SK-N-SH treated with all-trans-retinoic acid at 6 μM for 48 hours (cell line): ENCODE measurements around the gene FAM117A.

ENCODE experiments used
- ATAC-seq: fragments of 200-7000 bp; cut with Tn5 transposase; 3 replicates; pipeline ENCODE4 v1.9.1; 2020; ENCODE audit warnings: mild to moderate bottlenecking, moderate library complexity
- ARNTL ChIP-seq: fragments of 450-650 bp; formaldehyde crosslinking; IDR thresholded peaks from 2 replicates; pipeline ENCODE4 v1.5.0; 2020; ENCODE audit warnings: low read depth, mild to moderate bottlenecking, moderate library complexity, borderline replicate concordance
- BACH2 ChIP-seq: fragments of 250-450 bp; sonication (Bioruptor Pico); IDR thresholded peaks from 2 replicates; pipeline ENCODE4 v1.9.0; 2021; ENCODE audit warnings: mild to moderate bottlenecking, borderline replicate concordance
- CREB5 ChIP-seq: fragments of 250-450 bp; sonication (Bioruptor Pico); IDR thresholded peaks from 2 replicates; pipeline ENCODE4 v1.5.1; 2020; ENCODE audit warnings: low read depth, mild to moderate bottlenecking, moderate library complexity
- CSDC2 ChIP-seq: fragments of 250-450 bp; sonication (Bioruptor Pico); IDR thresholded peaks from 2 replicates; pipeline ENCODE4 v1.5.0; 2020; ENCODE audit warnings: mild to moderate bottlenecking, moderate library complexity
- ESRRG ChIP-seq: fragments of 250-450 bp; sonication (Bioruptor Pico); IDR thresholded peaks from 2 replicates; pipeline ENCODE4 v1.6.1; 2021; ENCODE audit warnings: mild to moderate bottlenecking
- GLIS3 ChIP-seq: fragments of 250-450 bp; sonication (Bioruptor Pico); IDR thresholded peaks from 2 replicates; pipeline ENCODE4 v1.5.0; 2020; ENCODE audit warnings: mild to moderate bottlenecking, moderate library complexity
- ISL1 ChIP-seq: fragments of 250-450 bp; sonication (Bioruptor Pico); IDR thresholded peaks from 2 replicates; pipeline ENCODE4 v2.1.2; 2022; ENCODE audit warnings: mild to moderate bottlenecking, moderate library complexity
- OSR1 ChIP-seq: fragments of 250-450 bp; sonication (Bioruptor Pico); IDR thresholded peaks from 2 replicates; pipeline ENCODE4 v1.8.0; 2022; ENCODE audit warnings: moderate library complexity, mild to moderate bottlenecking, inconsistent platforms
- PATZ1 ChIP-seq: fragments of 250-450 bp; sonication (Bioruptor Pico); IDR thresholded peaks from 2 replicates; pipeline ENCODE4 v1.8.0; 2020; ENCODE audit warnings: mild to moderate bottlenecking, moderate library complexity, borderline replicate concordance
- PPARA ChIP-seq: fragments of 250-450 bp; sonication (Bioruptor Pico); IDR thresholded peaks from 2 replicates; pipeline ENCODE4 v1.5.0; 2020; ENCODE audit warnings: mild to moderate bottlenecking, borderline replicate concordance
- RARB ChIP-seq: fragments of 250-450 bp; sonication (Bioruptor Pico); IDR thresholded peaks from 2 replicates; pipeline ENCODE4 v1.8.0; 2021; ENCODE audit warnings: mild to moderate bottlenecking, moderate library complexity
- SNAI2 ChIP-seq: fragments of 250-450 bp; sonication (Bioruptor Pico); IDR thresholded peaks from 2 replicates; pipeline ENCODE4 v1.5.0; 2020; ENCODE audit warnings: mild to moderate bottlenecking, moderate library complexity
- TCF4 ChIP-seq: fragments of 250-450 bp; sonication (Bioruptor Pico); IDR thresholded peaks from 2 replicates; pipeline ENCODE4 v1.8.0; 2021; ENCODE audit warnings: mild to moderate bottlenecking, moderate library complexity, borderline replicate concordance
- TSHZ2 ChIP-seq: fragments of 250-450 bp; sonication (Bioruptor Pico); IDR thresholded peaks from 2 replicates; pipeline ENCODE4 v1.5.0; 2020; ENCODE audit warnings: mild to moderate bottlenecking, moderate library complexity
- ZC3H10 ChIP-seq: fragments of 250-450 bp; sonication (Bioruptor Pico); IDR thresholded peaks from 2 replicates; pipeline ENCODE4 v1.5.1; 2021; ENCODE audit warnings: mild to moderate bottlenecking, moderate library complexity
- ZFP3 ChIP-seq: fragments of 250-450 bp; sonication (Bioruptor Pico); IDR thresholded peaks from 2 replicates; pipeline ENCODE4 v1.5.0; 2020; ENCODE audit warnings: mild to moderate bottlenecking, moderate library complexity
- ZFP30 ChIP-seq: fragments of 450-650 bp; formaldehyde crosslinking; IDR thresholded peaks from 2 replicates; pipeline ENCODE4 v1.5.0; 2022; ENCODE audit warnings: mild to moderate bottlenecking, moderate library complexity
- ZNF565 ChIP-seq: fragments of 450-650 bp; formaldehyde crosslinking; conservative IDR thresholded peaks from 2 replicates; pipeline ENCODE4 v1.5.0; 2020; ENCODE audit warnings: low read depth, mild to moderate bottlenecking, moderate library complexity
- ZNF70 ChIP-seq: fragments of 450-650 bp; formaldehyde crosslinking; IDR thresholded peaks from 2 replicates; pipeline ENCODE4 v1.5.0; 2020; ENCODE audit warnings: mild to moderate bottlenecking, moderate library complexity
- ZNF8 ChIP-seq: fragments of 450-650 bp; formaldehyde crosslinking; IDR thresholded peaks from 2 replicates; pipeline ENCODE4 v1.5.0; 2020; ENCODE audit warnings: mild to moderate bottlenecking, moderate library complexity

Gene FAM117A

GRCh38 chr17:49691086-49691676, 72.8 kb downstream of the FAM117A start:
- TF ChIP-seq ESRRG (CRISPR knock-in tag) = no peak
- no peak for TF ChIP-seq ARNTL (CRISPR knock-in tag)
- TF ChIP-seq OSR1 (CRISPR knock-in tag) = no peak
- TF ChIP-seq CREB5 (CRISPR knock-in tag) = no peak
- ATAC-seq = no peak

GRCh38 chr17:49690256-49690655, 73.7 kb downstream of the FAM117A start:
- TF ChIP-seq CREB5 (CRISPR knock-in tag) = no peak
- TF ChIP-seq RARB (CRISPR knock-in tag) = no peak
- TF ChIP-seq PPARA = no peak
- no peak for TF ChIP-seq CSDC2 (CRISPR knock-in tag)
- TF ChIP-seq ISL1 (CRISPR knock-in tag) = no peak
- no peak for TF ChIP-seq ZNF8 (CRISPR knock-in tag)
- no peak for TF ChIP-seq ESRRG (CRISPR knock-in tag)
- TF ChIP-seq ZNF70 (CRISPR knock-in tag) = no peak
- no peak for TF ChIP-seq ZNF565
- no peak for TF ChIP-seq SNAI2 (CRISPR knock-in tag)
- TF ChIP-seq ZFP30 (CRISPR knock-in tag) = no peak
- TF ChIP-seq GLIS3 = no peak
- ATAC-seq = no peak

- no peak for TF ChIP-seq ARNTL (CRISPR knock-in tag)
- TF ChIP-seq CSDC2 (CRISPR knock-in tag) = no peak
- TF ChIP-seq OSR1 (CRISPR knock-in tag) = no peak
- TF ChIP-seq RARB (CRISPR knock-in tag) = no peak
- no peak for TF ChIP-seq ZFP3 (CRISPR knock-in tag)
- TF ChIP-seq, all 23 proteins: peak for 0
- no peak for ATAC-seq
Observed at GRCh38 chr17:49688848-49689247, 75.1 kb downstream of the FAM117A start.

GRCh38 chr17:49687878-49688491, 75.9 kb downstream of the FAM117A start:
- TF ChIP-seq BACH2 (CRISPR knock-in tag) = no peak
- TF ChIP-seq ZFP3 (CRISPR knock-in tag) = no peak
- no peak for TF ChIP-seq ZNF565
- TF ChIP-seq PATZ1 (CRISPR knock-in tag) = no peak
- no peak for TF ChIP-seq TSHZ2 (CRISPR knock-in tag)
- no peak for TF ChIP-seq TCF4 (CRISPR knock-in tag)
- TF ChIP-seq RARB (CRISPR knock-in tag) = no peak
- TF ChIP-seq ZC3H10 (CRISPR knock-in tag) = no peak
- TF ChIP-seq SNAI2 (CRISPR knock-in tag) = no peak
- TF ChIP-seq, all 23 proteins: peak for 0
- peak; percentile 44; the same call in 1 of the 3 replicates for ATAC-seq
